NT2/D1 (cell line): ENCODE measurements around the gene DNAI2.

Source experiments
- DNase-seq: peaks from one replicate; pipeline ENCODE4 v3.0.0-alpha.2; 2011; ENCODE audit warnings: low read depth, low spot score
- H3K27me3 ChIP-seq: 2 replicates; pipeline ENCODE4 v1.6.0; 2011; ENCODE audit warnings: mild to moderate bottlenecking; ENCODE audit not compliant: insufficient read length, insufficient read depth
- H3K36me3 ChIP-seq: 2 replicates; pipeline ENCODE4 v1.6.1; 2011; ENCODE audit warnings: mild to moderate bottlenecking, low read length, mixed read lengths; ENCODE audit not compliant: insufficient read depth, insufficient read length
- H3K4me1 ChIP-seq: 2 replicates; pipeline ENCODE4 v1.5.1; 2011; ENCODE audit not compliant: insufficient read depth, insufficient read length
- H3K4me3 ChIP-seq: 2 replicates; pipeline ENCODE4 v1.5.1; 2011; ENCODE audit warnings: low read depth; ENCODE audit not compliant: insufficient read length
- H3K9ac ChIP-seq: 2 replicates; pipeline ENCODE4 v1.6.0; 2011; ENCODE audit warnings: low read depth; ENCODE audit not compliant: insufficient read length
- H3K9me3 ChIP-seq: 2 replicates; pipeline ENCODE4 v1.5.1; 2011; ENCODE audit warnings: mild to moderate bottlenecking, low read length; ENCODE audit not compliant: insufficient read depth
- SUZ12 ChIP-seq: IDR thresholded peaks from 2 replicates; pipeline ENCODE4 v1.6.1; 2011; ENCODE audit not compliant: insufficient read length, insufficient read depth; ENCODE audit errors: extremely low read depth
- YY1 ChIP-seq: IDR thresholded peaks from 2 replicates; pipeline ENCODE4 v1.6.1; 2011; ENCODE audit not compliant: insufficient read length, insufficient read depth
- ZNF274 ChIP-seq: IDR thresholded peaks from 2 replicates; pipeline ENCODE4 v1.6.1; 2011; ENCODE audit warnings: mild to moderate bottlenecking, low read depth, low read length

DNAI2 gene

DNA sequence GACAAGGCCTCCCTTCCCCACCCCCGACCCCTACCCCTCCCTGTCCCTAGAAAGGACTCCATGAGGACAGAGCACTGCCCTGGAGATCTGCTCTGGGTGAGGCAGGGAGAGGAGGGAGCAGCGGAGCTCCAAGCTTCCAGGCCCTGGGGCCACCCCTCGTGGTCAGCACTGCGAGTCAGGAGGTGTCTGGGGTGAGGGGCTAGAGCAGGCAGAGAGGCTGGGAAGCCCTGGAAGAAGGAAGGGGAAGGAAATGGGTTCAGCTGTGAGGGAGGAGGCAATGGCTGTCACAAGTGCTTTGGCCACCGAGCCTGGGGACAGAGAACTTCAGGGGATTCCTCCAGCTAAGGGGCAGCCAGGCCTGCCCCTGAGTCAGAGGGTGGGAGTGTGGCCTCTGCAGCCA is 28.2 kb upstream of the DNAI2 start:
- Histone ChIP-seq H3K36me3 (no peaks in the 10 kb centered on the region), H3K27me3 (peaks cover 7% of the 10 kb centered on the region), H3K4me3 (no peak overlapping the region), H3K4me1 (peaks cover 28% of the 10 kb centered on the region), H3K9me3 (no peaks in the 10 kb centered on the region), H3K9ac (peak overlapping the region; percentile 68)
- TF ChIP-seq ZNF274 (no peak), SUZ12 (no peak)
- no peak for DNase-seq

DNA sequence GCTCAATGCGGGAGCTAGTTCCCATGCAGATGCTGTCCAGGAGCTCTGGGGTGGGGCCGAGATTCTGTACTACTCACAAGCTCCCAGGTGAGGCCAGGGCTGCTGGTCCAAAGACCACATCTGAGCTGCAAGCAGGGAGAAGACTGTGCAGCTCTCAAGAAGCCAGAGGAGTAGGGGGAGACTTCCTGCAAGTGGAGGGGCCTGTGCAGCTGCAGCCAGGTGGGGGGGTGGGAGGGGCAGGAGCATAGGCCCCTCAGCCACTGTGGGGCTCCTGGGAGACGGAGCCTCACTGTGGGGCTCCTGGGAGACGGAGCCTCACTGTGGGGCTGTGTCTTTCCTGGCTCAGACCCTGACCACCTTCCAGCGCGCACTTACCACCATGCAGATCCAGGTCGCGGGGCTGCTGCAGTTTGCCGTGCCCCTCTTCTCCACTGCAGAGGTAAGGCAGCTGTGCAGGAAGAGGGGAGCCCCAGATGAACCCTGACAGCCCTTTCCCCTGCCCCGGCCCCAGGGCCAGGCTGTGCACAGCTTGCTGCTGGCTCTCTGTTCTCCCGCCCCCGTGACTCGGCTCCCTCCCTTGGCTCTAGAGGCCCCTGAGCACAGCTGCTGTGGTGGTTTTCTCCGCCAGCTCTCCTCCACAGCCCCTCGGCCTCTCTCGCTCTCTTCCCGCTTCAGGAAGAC is 24.3 kb upstream of the DNAI2 start:
- no peak overlapping the region for H3K9ac ChIP-seq
- no peak overlapping the region for H3K4me3 ChIP-seq
- TF ChIP-seq YY1, result no peak
- no peak for TF ChIP-seq ZNF274
- TF ChIP-seq SUZ12, result no peak
- peaks cover 5% of the 10 kb centered on the region for H3K36me3 ChIP-seq
- no peaks in the 10 kb centered on the region for H3K27me3 ChIP-seq
- peaks cover 31% of the 10 kb centered on the region for H3K4me1 ChIP-seq
- no peaks in the 10 kb centered on the region for H3K9me3 ChIP-seq
- no peak for DNase-seq

GRCh38 chr17:74250324-74250995 is 23.6 kb upstream of the DNAI2 start:
- Histone ChIP-seq H3K36me3 (peaks cover 5% of the 10 kb centered on the region), H3K9me3 (no peaks in the 10 kb centered on the region), H3K4me1 (peaks cover 26% of the 10 kb centered on the region), H3K4me3 (no peak overlapping the region), H3K27me3 (no peaks in the 10 kb centered on the region), H3K9ac (no peak overlapping the region)
- DNase-seq, result no peak
- TF ChIP-seq YY1 (no peak), ZNF274 (no peak), SUZ12 (no peak)

GRCh38 chr17:74251051-74251450 is 23.0 kb upstream of the DNAI2 start:
- Histone ChIP-seq H3K9ac (no peak overlapping the region), H3K27me3 (no peaks in the 10 kb centered on the region), H3K9me3 (no peaks in the 10 kb centered on the region), H3K4me1 (peaks cover 23% of the 10 kb centered on the region), H3K36me3 (peaks cover 5% of the 10 kb centered on the region), H3K4me3 (no peak overlapping the region)
- no peak for TF ChIP-seq ZNF274
- no peak for TF ChIP-seq YY1
- no peak for TF ChIP-seq SUZ12
- no peak for DNase-seq

- H3K27me3 ChIP-seq, result no peaks in the 10 kb centered on the region
- H3K9ac ChIP-seq, result no peak overlapping the region
- TF ChIP-seq SUZ12 (no peak), YY1 (no peak), ZNF274 (no peak)
- DNase-seq, result no peak
- H3K36me3 ChIP-seq, result peaks cover 5% of the 10 kb centered on the region
- no peaks in the 10 kb centered on the region for H3K9me3 ChIP-seq
- no peak overlapping the region for H3K4me3 ChIP-seq
- peaks cover 18% of the 10 kb centered on the region for H3K4me1 ChIP-seq
Observed at GRCh38 chr17:74251569-74251968, 22.5 kb upstream of the DNAI2 start.

GRCh38 chr17:74252211-74252610 is 21.8 kb upstream of the DNAI2 start:
- Histone ChIP-seq H3K9ac (peak overlapping the region; percentile 5), H3K27me3 (no peaks in the 10 kb centered on the region), H3K9me3 (no peaks in the 10 kb centered on the region), H3K36me3 (peaks cover 5% of the 10 kb centered on the region), H3K4me3 (no peak overlapping the region), H3K4me1 (peaks cover 18% of the 10 kb centered on the region)
- no peak for DNase-seq
- TF ChIP-seq SUZ12, result no peak

DNA sequence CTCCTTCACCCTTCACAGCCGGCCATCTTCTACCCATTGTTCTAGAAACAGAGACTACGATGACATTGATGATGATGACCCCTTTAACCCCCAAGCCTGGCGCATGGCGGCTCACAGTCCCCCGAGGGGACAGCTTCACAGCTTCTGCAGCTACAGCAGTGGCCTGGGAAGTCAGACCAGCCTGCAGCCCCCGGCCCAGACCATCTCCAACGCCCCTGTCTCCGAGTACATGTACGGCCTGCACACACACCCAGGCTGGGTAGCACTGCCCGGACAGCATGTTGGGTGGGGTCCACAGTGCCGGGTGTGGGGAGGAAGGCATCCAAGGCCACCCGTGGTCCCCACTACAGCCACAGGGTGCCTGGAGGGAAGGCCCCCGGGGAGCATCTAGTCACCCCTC is 21.0 kb upstream of the DNAI2 start:
- H3K9ac ChIP-seq, result no peak overlapping the region
- no peaks in the 10 kb centered on the region for H3K27me3 ChIP-seq
- H3K4me1 ChIP-seq, result peaks cover 18% of the 10 kb centered on the region
- TF ChIP-seq ZNF274 (no peak), YY1 (no peak), SUZ12 (no peak)
- no peaks in the 10 kb centered on the region for H3K9me3 ChIP-seq
- DNase-seq, result no peak
- H3K4me3 ChIP-seq, result no peak overlapping the region
- H3K36me3 ChIP-seq, result peaks cover 5% of the 10 kb centered on the region
